Measurements from ENCODE around the gene EPPIN.

Gene EPPIN

DNA sequence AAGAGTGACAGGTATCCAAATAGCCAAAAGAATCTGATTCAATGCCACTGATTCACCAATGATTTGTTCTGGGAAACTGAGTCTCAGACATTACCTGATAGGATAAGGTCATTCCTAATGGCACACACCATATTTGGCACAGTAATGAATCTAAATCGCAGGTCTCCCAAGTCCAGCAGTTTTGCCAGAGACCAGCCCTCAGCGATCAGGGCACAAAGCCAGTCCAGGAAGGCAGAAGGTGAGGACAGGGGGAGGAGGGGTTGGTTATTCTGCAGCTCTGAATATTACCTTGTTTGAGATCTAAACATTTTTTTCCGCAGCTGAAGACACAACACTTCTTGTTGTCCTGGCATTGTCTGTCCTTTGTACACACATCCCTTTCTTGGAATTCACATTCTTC is 1.9 kb downstream of the EPPIN start:
- intact Hi-C loops (cut with DNase I): no loop called here
- no peak for DNase-seq

DNA sequence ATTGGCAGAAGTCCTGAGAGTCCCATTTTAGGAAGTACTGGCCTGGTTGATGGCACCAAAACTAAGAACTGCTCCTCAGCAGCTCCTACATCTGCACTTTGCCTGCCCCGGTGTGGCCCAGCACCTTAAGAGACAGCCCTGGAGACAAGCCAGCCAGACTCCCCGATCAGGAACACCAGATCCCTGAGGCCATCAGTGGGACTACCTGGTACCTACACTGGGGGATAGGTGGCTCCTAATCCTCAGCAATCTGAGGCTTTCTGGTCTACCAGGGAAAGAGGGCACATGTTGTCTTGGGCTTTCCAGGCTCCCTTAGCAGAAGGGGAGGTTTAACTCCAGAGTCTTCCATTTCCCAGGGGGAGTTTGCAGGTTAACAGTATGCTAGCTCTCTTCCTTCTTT is 7.8 kb downstream of the EPPIN start, which contains the start of gene WFDC6:
Gene WFDC6, minus strand, starts transcription at position 101 of the 400 bp plus-strand sequence. Its CDS starts 75 bp downstream, at position 26.
- intact Hi-C loops (cut with DNase I): no loop called here
- no peak for DNase-seq

DNA sequence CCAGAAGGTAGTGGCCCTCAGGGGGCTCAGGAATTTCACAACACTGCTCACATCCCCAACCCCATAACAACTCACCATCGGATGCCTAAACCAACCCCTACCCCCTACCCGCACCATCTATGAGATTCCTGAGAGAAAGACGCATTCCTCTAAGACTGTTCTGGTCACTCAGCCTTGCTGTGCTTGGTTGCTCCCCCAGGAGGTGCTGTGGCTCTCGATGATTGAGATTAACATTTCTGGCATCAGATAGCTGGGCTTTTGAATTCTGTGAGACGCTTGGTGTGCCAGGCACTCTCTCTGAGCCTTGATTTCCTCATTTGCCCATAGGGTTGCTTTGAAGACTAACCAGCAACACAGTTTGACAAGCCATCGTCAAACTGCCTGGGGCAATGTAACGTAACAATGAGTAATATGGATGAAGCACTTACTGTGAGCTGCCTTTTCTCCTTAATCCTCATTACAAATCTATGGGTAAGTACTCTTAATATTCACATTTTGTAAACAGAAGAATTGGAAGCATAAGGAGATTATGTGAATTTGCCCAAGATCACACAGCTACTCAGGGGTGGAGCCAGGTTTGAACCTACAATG is 8.9 kb downstream of the EPPIN start:
- no peak for DNase-seq
- intact Hi-C loops (cut with DNase I): no loop called here

DNA sequence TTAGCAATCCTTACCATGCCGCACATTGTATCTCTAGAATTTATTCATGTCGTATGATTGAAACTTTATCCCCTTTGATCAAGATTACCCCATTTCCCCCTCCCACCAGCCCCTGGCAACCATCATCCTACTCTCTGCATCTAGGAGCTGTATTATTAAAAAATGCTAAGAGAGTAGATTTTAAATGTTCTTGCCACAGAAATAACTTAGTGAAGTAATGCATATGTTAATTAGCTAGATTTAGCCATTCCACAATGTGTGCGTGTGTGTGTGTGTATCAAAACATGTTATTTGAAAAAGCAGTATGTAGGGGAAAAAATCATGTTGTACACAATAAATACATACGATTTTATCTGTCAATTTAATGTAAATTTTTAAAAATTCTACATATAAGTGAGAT is 19.9 kb downstream of the EPPIN start:
- no peak for DNase-seq
- intact Hi-C loops (cut with DNase I): no loop called here

DNA sequence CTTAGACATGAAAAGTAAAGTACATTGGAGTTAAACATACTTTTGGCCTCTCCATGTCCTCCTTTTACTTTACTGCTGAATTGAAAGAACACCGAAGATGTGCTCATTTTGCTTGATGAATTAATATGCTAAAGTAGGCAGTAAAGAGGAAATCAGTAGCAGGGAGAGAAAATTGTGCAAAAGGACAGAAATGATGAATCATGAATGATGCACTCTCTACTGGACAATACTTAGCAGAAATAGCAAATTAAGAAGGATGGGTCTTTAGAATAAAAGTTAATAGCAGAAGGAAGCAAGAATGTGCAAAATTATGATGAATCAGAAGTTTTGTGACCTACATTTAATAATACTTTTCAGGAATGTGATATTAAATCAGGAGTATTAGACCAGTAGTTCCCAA is 23.4 kb downstream of the EPPIN start:
- intact Hi-C loops (cut with DNase I): no loop called here

DNA sequence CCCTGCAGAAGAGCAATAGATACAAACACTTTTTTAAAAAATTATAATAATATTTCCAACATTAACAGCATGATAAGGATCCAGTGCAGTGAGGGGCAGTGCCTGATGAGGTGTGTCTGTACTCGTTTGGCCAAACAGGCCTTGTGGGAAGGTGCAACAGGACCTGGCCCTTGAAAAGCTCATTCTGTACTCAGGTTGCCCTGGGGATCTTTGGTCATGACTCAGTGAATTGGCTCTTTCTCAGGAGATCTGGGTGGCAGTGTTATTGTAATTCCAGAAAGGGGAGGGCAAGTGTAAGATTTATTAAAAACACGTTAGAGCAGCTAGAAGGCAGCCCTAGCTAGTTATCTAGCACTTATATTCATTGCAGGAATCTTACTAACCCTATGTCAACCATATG is 28.9 kb downstream of the EPPIN start:
- no peak for DNase-seq
- intact Hi-C loops (cut with DNase I): no loop called here

More for the DNA sequence above, 23.4 kb downstream of the EPPIN start:
- DNase-seq: no peak

DNA sequence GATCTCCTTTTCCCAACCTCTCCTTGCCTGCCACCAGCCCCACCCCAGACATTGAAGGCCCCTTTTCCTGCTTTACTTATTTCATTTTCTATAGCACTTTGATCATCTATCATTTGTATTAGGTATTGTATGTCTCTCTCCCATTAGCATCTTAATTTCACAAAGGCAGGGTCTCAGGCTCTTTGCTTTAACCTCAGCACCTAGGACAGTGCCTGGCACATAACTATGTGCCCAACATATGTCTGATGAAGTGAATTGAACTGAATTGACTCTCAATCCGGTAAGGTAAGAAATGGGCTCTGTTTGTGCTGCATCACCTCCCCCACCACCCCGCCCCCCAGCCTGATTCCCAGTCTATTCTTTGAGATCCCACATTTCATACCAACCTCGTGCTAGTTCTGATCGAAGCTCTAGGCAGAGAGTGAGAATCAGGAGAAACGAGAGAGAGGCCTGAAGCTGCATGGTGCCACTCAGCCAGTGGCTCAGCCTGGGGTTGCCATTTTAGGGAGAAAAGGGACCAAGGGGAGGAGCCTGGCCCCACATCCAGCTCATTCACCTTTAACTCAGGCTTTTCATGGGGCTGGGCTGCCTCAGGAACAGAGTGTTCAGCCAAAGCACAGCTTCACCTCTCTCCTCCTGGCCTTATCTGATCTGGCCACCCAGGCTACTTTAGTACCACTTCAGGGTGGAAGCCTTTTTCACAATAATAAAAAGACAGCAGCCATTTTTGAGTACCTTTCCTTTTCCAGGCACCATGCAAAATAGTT is 31.9 kb downstream of the EPPIN start, which contains the start of gene SPINT3:
Gene SPINT3, minus strand, starts transcription at position 476 of the 767 bp plus-strand sequence. Its CDS starts 14 bp downstream, at position 462.
- no peak for DNase-seq
- intact Hi-C loops (cut with DNase I): no loop called here

DNA sequence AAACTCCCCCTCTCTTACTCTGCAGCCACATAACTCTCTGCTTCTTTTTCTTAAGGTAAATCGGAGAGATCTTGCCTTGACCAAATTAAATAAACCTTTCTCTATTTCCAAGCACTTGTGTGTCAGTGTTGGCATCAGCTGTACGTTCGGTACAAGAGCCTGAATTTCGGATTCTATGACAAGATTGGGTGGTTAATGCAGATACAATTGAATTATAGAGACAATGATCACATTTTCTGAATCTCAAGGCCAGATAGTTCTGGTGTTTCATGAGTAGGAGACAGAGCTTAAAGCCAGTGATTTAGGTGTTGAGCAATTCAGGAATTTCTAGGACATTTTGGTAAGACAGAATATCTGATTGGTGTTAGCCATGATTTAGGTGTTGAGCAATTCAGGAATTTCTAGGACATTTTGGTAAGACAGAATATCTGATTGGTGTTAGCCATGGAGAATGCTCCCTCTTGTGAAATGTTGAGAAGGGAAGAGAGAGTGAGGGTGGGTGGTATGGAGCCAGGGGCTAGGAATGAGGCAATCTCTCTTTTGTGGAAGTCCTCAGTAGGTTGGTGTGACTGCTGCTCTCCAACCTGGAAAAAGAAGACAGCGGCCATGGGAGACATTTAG is 36.8 kb downstream of the EPPIN start:
- no peak for DNase-seq
- intact Hi-C loops (cut with DNase I): no loop called here

DNA sequence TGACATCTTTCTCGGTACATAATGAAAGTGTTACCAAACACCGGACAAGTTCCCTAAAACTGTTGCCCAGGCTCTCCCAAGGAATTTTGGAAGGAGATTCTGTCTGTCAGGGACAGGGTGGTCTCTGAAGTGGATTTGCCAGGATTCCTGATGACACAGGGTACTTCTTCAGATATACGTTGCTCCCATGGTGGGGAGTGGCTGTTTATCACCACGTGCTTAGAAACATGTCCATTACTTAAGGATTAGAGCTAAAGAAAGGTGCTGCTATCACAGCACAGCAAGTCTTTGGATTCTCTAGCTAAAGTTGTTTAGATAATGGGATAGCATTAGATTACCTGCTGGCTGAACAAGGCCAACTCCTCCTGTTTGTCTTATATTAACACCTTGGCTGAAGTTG is 38.1 kb downstream of the EPPIN start:
- intact Hi-C loops (cut with DNase I): no loop called here
- DNase-seq: no peak

DNA sequence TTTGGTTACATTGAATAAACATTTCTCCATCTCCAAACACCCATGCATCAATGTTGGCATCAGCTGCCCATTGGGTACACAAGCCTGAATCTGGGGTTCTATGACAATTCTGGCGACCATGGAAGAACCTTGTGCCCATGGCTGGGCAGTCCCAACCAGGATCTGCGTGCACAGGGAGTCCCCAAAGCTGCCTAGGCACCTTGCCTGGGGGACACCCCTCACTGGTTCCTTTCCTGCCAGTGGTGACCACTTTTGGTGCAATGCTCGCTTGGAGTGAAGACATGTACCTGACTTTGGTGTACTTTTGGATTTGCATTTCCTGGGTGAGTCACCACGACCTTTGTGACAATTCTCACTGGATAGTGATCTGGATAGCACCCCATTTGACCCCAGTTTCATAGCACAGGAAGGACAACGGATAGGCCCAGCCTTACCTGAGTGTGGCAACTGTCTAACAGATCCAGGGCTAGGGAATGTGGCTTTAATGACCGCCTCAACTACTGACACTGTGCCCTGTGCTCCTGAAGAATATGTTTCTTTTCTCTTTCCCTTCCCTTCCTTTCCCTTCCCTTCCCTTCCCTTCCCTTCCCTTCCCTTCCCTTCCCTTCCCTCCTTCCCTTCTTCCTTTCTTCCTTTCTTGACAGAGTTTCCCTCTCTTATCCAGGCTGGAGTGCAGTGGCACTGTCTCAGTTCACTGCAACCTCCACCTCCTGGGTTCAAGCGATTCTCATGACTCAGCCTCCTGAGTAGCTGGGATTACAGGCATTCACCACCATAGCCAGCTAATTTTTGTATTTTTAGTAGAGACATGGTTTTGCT is 38.9 kb downstream of the EPPIN start:
- intact Hi-C loops (cut with DNase I): no loop called here

DNA sequence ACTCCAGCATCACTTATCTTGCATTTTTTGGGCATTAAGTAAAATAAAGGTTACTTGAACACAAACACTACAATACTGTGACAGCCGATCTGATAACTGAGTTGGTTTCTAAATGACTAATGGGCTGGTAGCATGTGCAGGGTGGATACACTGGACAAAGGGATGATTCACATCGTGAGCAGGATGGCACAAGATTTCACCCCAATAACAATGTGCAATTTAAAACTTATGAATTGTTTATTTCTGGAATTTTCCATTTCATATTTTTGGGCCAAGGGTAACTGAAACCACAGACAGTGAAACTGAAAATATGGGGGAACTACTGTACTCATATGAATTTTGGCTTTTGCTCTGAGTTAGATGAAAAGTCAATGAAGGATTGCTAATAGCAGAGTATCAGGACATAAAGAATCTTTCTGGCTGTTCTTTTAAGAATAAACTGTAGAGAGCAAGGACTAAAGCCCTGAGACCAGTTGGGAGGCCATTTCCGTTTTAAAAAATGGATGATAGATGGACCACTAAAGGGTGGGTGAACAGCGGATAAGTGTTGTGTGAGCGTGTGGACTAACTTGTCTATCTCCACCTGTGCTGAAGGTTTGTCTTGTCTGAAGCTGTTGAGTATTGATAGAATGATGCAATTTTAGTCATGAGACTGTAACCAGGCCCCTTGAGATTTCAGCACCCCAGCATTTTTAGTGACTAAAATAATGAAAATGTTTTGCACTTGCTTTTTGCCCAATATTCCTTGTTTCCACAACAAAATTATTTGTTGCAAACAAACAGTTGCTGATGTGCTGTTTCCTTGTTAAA is 40.0 kb downstream of the EPPIN start:
- intact Hi-C loops (cut with DNase I): no loop called here
- no peak for DNase-seq

More for the DNA sequence above, 38.9 kb downstream of the EPPIN start:
- DNase-seq: no peak

DNA sequence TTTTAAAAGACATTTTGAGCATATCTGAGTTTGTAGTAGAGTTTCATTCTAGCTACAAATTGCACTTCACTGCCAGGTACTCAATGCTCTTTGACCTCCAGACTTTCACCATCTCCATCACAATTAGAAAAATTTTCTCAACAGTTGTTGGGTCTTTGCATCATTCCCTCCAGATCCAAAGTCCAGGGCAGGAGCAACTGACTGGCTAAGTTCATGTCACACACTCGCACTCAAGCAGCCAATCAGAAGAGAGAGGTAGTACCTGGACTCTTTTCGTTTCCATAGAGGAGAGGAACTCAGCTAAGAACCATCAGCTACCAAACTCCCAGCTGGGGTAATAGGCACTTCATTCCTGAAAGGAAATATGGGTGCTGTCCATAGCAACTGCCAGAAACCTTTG is 40.8 kb downstream of the EPPIN start:
- no peak for DNase-seq
- intact Hi-C loops (cut with DNase I): no loop called here

DNA sequence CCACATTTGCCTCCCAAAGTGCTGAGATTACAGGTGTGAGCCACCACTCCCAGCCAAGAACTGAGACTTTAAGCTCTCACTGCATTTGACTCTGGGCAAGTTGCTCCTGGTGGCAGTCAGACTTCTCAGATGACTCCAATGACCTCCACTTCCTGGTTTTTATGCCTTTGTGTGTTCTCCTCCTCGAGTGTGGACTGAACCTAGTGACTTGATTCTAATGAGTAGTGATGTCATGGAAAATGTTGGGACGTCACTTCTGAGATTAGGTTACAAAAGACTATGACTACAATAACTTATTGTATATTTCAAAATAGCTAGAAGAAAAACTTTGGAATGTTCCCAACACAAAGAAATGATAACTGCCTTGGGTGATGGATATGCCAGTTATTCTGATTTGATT is 43.8 kb downstream of the EPPIN start:
- no peak for DNase-seq
- intact Hi-C loops (cut with DNase I): no loop called here

DNA sequence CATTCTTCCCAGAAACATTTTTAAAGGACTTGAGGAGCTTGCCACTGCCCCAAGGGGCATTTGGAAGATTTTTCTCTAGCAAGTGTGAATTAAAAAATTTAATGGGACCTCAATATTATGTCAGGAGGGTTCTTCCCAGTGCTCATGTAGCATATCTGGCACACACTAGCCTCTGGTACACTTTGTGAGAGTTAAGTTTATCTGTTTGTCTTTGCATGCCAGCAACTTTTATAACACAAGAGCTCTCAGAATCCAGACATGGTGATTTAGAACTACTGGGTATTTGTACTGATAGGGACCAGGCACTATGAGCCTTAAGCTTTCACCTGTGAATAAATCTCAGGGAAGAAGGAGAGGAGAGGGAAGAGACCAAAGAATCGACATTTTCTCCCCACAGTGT is 44.6 kb downstream of the EPPIN start:
- DNase-seq: no peak
- intact Hi-C loops (cut with DNase I): no loop called here

DNA sequence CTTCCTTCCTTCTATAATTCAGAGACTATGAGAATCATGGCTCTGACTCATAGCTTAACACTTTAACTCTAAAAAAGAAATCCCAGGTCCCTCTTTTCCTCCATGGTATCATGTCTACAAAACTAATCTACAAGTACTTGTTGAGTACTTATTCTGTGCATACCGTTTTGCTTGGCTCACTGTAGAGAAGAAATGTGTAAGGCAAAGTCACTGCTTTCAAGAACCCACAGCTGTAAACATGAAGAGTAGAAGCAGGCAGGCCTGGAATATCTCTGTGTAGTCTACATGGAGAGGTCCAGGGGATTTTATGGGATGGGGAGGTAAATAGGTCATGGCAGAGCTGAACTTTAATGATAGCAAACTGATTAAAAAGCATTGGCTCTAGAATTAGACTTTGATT is 45.6 kb downstream of the EPPIN start:
- intact Hi-C loops (cut with DNase I): no loop called here
- no peak for DNase-seq

DNA sequence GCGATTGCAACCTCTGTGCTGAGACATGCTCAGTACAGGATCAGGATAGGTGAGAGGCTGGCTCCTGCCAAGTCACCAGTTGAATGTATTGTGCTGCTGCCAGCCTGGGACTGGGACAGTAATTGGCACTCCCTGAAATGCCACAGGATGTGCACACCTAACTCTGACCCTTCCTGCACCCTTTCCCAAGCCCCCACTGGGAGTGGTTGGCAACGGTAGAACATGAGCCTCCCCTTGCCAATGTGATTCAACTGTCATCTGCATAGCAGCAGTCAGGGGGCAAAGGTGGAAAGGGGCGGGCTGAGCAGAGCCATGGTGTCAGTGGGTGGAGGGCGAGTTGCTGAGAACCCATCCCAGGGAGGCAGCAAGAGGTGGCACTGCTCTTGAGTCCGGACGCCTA is 47.2 kb downstream of the EPPIN start:
- intact Hi-C loops (cut with DNase I): no loop called here
- no peak for DNase-seq

DNA sequence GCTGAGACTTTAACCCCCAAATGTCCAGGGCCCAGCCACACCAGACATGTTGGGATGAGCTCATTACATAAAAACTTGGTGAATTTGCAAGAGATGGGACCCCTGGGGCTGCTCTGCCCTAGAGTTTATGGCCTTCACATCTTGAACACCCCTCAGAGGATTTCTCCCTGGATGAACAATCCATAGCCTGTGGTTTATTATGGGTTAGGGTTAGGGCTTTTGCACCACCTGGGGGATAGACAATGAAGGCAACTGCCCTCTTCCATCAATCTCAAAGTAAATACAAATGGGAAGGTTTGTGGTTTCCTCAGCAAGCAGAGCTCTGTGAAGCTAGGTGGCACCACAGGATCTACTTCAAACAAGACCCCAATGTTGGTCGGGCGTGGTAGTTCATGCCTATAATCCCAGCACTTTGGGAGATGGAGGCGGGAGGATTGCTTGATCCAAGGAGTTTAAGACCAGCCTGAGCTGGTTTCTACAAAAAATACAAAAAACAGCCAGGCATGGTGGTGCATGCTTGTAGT is 49.2 kb downstream of the EPPIN start:
- DNase-seq: no peak
- intact Hi-C loops (cut with DNase I): no loop called here

DNA sequence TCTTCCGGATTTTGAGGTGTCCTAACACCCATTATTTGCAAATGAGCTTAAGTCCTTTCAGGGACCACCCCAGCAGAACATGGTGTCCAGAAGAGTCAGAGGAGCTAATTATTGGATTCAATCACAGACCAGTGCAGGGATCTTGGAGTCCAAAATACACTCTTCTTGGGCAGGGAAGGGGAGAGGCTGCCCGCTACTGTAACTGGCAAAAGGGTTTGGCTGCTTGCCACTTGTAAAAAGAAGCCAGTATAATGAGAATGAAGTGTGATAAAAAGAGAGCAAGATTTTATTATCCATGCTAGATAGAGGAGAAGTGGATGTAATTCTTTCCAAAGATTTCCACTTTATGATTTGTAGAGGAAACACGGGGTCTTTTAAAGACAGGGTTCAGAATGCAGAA is 51.0 kb downstream of the EPPIN start:
- DNase-seq: no peak
- intact Hi-C loops (cut with DNase I): no loop called here

DNA sequence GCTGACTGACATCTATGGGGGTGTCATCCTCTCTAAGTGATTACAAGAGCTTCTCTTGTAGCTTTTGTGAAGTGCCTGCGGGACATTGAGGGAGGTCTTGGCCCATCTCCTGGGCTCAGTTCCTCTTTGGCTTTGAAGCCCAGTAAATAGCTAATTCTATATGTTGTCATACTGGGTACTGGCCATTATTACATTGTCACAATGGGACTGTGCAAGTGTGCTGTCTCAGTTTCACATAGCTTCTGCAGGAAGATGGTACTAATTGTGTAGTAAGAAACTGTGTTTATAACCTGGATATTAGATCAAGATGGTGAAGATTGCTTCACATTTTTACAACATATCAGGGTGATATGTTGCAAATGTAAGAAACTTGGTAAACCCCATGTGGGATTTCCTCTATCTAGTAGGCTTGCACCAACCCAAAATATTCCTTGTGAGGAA is 51.7 kb downstream of the EPPIN start:
- no peak for DNase-seq
- intact Hi-C loops (cut with DNase I): no loop called here
